ENCODE measurements around the gene SH2D4B.
A peak's percentile ranks its signal among the peaks of the same experiment; 100 is the strongest.

The SH2D4B gene

GRCh38 chr10:80545258-80545881, 7.7 kb downstream of the SH2D4B start:
- DNase-seq, result no peak

- no peak for DNase-seq
Observed at GRCh38 chr10:80552151-80552646, 14.5 kb downstream of the SH2D4B start.

- DNase-seq, result no peak
Observed at GRCh38 chr10:80553436-80553835, 15.7 kb downstream of the SH2D4B start.

- no peak for DNase-seq
Observed at GRCh38 chr10:80554050-80554449, 16.3 kb downstream of the SH2D4B start.

- no peak for DNase-seq
Observed at GRCh38 chr10:80555415-80555814, 17.7 kb downstream of the SH2D4B start.

- DNase-seq, result no peak
Observed at GRCh38 chr10:80561950-80562349, 24.2 kb downstream of the SH2D4B start.

GRCh38 chr10:80567292-80567691, 29.6 kb downstream of the SH2D4B start:
- no peak for DNase-seq

- no peak for DNase-seq
Observed at GRCh38 chr10:80569131-80569895, 31.6 kb downstream of the SH2D4B start.

GRCh38 chr10:80571352-80571751, 33.6 kb downstream of the SH2D4B start:
- no peak for DNase-seq

- no peak for DNase-seq
Observed at GRCh38 chr10:80579181-80579763, 41.6 kb downstream of the SH2D4B start.

GRCh38 chr10:80579849-80580637, 42.3 kb downstream of the SH2D4B start:
- DNase-seq, result no peak

GRCh38 chr10:80580638-80581468, 43.2 kb downstream of the SH2D4B start:
- no peak for DNase-seq

GRCh38 chr10:80581469-80581835, 43.8 kb downstream of the SH2D4B start:
- DNase-seq, result no peak

- no peak for DNase-seq
Observed at GRCh38 chr10:80582286-80582960, 44.7 kb downstream of the SH2D4B start.

- no peak for DNase-seq
Observed at GRCh38 chr10:80583685-80584084, 46.0 kb downstream of the SH2D4B start.

- DNase-seq, result no peak
Observed at GRCh38 chr10:80585812-80586211, 48.1 kb downstream of the SH2D4B start.

- no peak for DNase-seq
Observed at GRCh38 chr10:80588546-80588945, 50.8 kb downstream of the SH2D4B start.

- DNase-seq, result no peak
Observed at GRCh38 chr10:80589726-80590373, 52.1 kb downstream of the SH2D4B start.

GRCh38 chr10:80590585-80591125, 53.0 kb downstream of the SH2D4B start:
- no peak for DNase-seq

GRCh38 chr10:80596391-80597257, 58.9 kb downstream of the SH2D4B start:
- peak; percentile 11 for DNase-seq

Data from activated gamma-delta T cell treated with Interleukin-2 at 50 U/mL for 16 hours (primary cell).